OCI-M2 (cell line): ENCODE measurements around the gene SSB.
"Not testable (repeated sequence)": the region's sequence is repeated elsewhere in the genome, so short reads cannot be mapped to it uniquely, and the experiment has no call there.

Experiments used
- DNase-seq: peaks from one replicate; lab custom pipeline; 2025; ENCODE audit not compliant: unreplicated experiment; lab: John Stamatoyannopoulos, UW

Gene SSB

DNA sequence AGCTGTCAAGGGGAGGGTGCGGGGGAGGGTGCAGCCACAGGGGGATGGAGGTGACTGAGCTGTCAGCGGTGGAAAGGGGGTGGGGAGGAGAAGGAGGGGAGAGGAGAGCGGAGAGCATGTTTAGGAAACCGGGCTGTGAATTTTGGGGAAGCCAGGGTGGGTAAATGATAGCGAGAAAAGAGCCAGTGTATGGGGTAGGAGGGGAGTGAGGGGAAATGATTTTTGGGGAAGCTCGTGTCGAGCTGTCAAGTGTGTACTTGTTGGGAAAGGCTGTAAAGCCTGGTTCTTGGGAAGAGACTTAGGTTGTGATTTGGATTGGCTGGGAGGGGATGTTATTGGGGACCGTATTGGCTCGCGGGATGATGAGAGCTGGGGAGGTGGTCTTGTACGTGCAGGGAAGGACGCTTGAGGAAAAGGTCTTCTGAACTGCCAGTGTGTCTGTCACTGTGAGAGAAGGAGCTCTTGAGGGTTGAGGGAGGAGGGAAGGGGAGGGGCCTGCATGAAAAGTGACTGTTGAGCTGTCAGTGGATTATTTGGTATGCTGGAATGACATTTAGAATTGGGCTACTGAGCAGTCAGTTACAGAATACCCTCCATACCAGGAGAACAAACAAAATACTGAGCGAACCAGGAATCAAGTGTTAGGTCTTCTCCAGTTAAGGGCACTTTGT is 29.6 kb downstream of the SSB start:
- no peak for DNase-seq

DNA sequence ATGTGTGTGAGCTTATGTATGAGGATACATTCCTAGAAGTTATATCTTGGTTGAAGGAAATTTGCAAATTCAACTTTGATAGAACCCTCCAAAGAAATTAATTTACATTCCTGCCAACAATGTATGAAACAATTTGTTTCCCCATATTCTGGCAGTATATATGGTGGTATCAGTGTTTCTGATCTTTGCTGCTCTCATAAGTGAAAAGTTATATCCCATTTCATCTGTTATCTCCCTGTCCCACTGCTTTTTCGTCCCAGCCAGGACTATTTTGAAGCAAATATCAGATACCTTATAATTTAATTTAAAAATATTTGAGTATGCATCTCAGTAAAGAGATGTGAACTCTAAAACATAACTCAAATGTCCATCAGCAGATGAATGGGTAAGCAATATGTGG is 35.7 kb downstream of the SSB start:
- no peak for DNase-seq

DNA sequence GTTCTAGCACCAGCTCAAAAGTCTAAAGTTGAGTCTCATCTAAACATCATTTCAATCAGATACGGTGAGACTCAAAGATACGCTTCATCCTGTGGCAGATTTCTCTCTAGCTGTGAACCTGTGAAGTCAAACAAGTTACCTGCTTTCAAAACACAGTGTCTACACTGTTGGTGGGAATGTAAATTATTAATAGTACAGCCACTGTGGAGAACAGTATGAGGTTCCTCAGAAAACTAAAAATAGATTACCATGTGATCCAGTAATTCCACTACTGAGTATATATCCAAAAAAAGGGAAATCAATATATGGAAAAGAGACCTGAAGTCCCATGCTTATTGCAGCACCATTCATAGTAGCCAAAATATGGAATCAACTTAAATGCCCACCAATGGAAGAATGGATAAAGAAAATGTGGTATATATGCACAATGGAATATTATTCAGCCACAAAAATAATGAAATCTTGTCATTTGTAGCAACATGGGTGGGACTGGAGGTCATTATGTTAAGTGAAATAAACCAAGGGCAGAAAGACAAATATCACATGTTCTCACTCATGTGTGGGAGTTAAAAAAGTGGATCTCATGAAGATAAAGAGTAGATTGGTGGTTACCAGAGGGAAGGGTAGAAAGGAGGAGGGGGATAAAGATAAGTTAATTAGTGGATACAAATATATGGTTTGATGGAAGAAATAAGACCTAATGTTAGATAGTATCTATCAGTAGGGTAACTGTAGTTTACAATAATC is 40.2 kb downstream of the SSB start:
- no peak for DNase-seq

DNA sequence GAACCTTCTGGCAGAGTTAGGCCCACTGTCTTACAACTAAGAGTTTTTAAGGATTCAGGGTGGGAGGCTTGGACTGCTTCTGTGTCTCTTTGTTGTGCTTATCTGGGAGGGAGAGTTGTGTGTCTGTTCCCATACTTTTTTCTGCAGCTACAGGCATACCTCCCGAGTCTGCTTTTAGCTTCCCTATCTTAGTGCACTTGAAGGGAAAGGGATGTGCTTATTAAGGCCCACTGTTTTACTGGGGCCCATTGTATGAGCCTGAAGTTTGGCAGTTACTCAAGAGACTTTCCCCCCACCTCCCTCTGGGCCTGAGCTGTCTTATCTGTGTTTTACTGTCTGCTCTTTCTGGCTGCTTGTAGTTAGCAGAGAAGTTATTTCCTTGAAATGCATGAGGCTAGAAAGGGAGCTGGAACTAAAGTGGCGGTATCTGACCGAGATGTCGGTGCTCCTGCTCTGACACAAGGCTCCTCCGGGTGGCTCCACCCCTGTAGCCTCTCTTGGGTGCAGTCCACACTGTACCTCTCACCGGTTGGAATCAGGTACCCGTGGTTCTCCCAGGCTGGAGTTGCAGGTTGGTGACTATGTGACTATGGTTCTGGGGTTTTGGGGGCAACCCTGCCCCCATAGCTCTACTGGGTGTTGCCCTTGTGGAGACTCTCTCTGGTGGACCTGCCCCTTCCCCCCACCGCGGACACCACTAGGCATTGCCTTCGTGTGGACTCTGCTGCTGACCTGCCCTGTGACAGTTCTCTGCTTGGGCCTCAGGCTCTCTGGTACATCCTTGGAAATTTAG is 41.5 kb downstream of the SSB start:
- no peak for DNase-seq

DNA sequence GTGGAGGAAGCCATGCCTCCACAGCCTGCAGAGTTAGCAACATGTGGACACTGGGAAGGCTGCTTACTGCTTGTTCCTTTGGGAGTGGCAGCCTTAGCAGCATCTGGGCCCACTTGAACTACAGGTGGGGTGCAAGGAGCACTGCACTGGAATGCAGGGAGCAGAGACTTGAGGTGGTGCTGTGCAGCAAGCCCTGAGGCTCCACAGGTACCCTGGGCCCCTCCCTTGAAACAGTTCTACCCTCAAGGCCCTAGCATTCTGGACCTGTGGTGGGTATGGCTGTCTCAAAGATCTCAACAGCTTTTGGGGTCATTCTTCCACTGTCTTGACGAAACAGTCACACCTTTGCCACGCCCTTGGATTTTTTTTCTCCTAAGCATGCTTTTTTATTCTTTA is 42.1 kb downstream of the SSB start:
- no peak for DNase-seq

DNA sequence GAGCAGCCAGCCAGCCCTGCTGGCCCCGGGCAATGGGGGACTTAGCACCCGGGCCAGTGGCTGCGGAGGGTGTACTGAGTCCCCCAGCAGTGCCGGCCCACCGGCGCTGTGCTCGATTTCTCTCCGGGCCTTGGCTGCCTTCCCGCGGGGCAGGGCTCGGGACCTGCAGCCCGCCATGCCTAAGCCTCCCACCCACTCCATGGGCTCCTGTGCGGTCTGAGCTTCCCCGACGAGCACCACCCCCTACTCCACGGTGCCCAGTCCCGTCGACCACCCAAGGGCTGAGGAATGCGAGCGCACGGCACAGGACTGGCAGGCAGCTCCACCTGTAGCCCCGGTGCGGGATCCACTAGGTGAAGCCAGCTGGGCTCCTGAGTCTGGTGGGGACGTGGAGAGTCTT is 43.0 kb downstream of the SSB start:
- DNase-seq, result not testable (repeated sequence)

DNA sequence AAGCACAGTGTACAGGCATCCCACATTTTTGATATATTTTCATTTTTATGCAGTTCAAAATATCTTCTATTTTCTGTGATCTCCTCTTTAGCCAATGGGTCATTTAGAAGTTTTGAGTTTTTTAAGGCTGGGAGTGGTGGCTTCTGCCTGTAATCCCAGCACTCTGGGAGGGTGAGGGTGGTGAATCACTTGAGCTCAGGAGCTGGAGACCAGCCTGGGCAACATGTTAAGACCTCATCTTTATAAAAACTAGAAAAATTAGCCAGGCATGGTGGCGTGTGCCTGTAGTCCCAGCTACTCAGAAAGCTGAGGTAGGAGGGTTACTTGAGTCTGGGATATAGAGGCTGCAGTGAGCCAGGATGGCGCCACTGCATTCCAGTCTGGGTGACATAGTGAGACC is 46.3 kb downstream of the SSB start:
- DNase-seq, result no peak

DNA sequence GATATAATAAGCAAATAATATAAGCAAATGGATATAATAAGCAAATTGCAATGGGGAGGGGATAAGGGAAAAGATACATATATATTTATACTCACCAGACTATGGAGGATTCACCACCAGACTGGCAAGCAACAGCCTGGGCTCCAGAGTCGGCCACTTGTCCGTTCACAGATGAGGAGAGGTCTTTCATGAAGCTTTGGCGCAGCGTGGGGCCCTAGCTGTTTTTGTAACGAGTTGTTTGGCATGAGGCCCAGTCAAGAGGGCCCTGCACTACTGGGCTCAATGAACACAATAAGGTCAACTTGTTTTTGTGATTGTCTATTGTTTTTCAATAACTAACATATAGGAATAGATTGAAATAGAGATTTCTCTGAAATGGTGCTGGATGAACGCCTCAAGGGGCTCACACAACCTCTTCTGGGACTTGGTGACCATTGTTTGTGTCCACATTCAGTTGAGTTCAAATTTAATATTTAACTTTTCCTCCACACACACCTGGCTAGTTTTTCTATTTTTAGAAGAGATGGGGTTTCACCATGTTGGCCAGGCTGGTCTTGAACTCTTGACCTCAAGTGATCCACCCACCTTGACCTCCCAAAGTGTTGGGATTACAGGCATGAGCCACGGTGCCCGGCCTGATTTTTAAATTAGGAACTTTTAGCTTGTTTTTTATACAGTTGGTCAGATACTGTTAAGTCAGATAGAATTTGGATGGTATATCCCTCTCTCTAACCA is 50.5 kb downstream of the SSB start:
- DNase-seq, result not testable (repeated sequence)

DNA sequence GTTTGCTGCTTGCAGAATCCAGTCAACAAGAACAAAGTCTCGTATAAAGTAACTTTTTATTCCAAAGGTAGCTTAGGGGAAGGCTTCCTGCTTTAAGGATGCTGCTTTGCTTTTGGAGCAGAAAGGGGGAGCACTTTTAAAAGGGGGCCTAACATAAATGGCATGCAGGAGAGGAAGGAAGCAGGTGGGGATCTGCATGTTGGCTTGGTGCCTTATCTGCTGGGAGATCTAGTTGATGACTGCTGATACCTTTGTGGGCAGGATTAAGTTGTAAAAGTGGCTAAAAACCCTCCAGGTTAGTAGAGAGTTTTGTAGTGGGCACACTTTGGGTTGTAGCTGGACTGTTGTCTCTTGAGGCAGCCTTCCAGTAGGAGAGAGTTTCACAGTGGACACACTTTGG is 51.0 kb downstream of the SSB start:
- no peak for DNase-seq

DNA sequence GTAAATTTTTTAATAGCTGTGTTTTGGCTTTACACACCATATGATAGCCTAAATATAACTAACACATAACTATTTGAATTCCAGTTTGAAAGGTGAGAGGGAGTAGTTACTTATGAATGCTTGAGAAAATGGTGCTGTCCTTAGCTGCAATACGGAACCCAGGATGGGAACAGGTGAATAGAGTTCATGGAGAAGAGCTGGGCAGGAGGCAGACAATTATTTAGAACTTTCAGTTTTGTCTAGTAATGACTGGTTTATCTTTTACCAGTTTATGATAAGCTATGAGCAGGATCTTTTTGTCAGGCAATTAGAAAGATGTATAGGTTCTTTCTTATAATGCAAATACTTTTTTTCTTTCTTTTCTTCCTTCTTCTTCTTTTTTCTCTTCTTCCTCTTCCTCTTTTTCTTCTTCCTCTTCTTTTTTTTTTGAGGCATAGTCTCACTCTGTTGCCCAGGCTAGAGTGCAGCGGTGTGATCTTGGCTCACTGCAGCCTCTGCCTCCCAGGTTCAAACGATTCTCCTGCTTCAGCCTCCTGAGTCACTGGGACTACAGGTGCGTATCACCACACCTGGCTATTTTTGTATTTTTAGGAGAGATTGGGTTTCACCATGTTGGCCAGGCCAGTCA is 54.5 kb downstream of the SSB start:
- no peak for DNase-seq

DNA sequence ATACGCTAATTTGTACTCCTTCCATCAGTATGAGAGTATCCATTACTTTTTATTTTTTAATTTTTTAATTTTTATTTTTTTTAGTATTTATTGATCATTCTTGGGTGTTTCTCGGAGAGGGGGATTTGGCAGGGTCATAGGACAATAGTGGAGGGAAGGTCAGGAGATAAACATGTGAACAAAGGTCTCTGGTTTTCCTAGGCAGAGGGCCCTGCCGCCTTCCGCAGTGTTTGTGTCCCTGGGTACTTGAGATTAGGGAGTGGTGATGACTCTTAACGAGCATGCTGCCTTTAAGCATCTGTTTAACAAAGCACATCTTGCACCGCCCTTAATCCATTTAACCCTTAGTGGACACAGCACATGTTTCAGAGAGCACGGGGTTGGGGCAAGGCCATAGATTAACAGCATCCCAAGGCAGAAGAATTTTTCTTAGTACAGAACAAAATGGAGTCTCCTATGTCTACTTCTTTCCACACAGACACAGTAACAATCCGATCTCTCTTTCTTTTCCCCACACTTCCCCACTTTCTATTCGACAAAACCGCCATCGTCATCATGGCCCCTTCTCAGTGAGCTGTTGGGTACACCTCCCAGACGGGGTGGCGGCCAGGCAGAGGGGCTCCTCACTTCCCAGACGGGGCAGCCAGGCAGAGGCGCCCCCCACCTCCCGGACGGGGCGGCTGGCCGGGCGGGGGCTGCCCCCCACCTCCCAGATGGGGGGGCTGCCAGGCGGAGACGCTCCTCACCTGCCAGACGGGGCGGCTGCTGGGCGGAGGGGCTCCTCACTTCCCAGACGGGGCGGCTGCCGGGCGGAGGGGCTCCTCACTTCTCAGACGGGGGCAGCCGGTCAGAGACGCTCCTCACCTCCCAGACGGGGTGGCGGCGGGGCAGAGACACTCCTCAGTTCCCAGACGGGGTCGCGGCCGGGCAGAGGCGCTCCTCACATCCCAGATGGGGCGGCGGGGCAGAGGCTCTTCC is 56.9 kb downstream of the SSB start:
- not testable (repeated sequence) for DNase-seq

DNA sequence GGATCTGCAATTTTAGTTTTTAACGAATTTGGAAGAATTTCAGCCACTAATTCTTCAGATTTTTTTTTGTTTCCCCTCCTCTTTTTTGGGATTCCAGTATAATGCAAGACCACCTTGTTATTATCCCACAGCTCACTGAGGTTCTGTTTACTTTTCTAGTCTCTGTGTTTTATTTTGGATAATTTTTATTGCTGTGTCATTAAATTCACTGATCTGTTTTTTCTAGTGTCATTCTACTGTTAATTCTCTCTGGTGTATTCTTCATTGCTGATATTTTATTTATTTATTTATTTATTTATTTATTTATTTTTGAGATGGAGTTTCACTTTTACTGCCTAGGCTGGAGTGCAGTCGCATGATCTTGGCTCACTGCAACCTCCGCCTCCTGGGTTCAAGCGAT is 60.8 kb downstream of the SSB start:
- DNase-seq, result no peak

DNA sequence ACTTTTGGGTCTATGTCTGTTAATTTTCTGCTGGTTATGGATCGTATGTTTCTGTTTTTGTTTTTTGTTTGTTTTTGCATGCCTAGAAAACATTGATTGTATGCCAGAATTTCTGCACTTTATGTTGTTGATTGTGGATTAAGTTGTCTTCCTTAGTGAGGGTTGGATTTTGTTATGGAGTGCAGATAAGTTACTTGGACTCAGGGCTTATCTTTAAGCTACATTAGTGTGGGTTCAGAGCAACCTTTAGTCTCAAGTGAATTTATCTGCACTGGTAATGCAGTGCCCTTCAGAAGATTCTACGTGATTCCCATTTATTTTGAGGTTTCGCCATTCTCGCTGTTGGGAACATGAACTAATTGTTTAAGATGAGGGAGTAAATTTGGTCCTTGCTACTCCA is 61.5 kb downstream of the SSB start:
- no peak for DNase-seq
